GM12878 (cell line): Measurements from ENCODE around the gene UBE2L6. TPM values are rescaled to one million over a fixed set of nuclear protein-coding genes. Genes with fewer than 3 reads are reported as not detected.

ENCODE experiments used
- CREB1 ChIP-seq: IDR thresholded peaks from 2 replicates; pipeline ENCODE4 v1.6.1; 2012; ENCODE audit warnings: low read depth, mild to moderate bottlenecking, inconsistent platforms
- EP300 ChIP-seq, 2 experiments: fragments of 150-350 bp in 1 of 2; IDR thresholded peaks; 2 replicates each; pipeline ENCODE4 v1.6.1; 2011 to 2012; ENCODE audit warnings: low read depth in 2 of 2, low read length in 2 of 2, borderline replicate concordance in 1 of 2, improper control_type of control experiment in 1 of 2, inconsistent platforms in 1 of 2; ENCODE audit not compliant: control insufficient read depth in 1 of 2
- GATAD2B ChIP-seq: fragments of 450-650 bp; conservative IDR thresholded peaks from 2 replicates; pipeline ENCODE4 v1.6.1; 2017; ENCODE audit warnings: low read depth, mild to moderate bottlenecking, moderate library complexity
- JUND ChIP-seq: IDR thresholded peaks from 2 replicates; pipeline ENCODE4 v1.6.1; 2012; ENCODE audit warnings: low read depth, mild to moderate bottlenecking, low read length, improper control_type of control experiment, moderate library complexity
- KAT2A ChIP-seq: conservative IDR thresholded peaks from 2 replicates; pipeline ENCODE4 v1.6.1; 2011; ENCODE audit warnings: low read depth, low read length; ENCODE audit not compliant: control insufficient read depth
- KLF5 ChIP-seq: fragments of 450-650 bp; IDR thresholded peaks from 2 replicates; pipeline ENCODE4 v1.6.1; 2014; ENCODE audit warnings: mild to moderate bottlenecking; ENCODE audit not compliant: partially characterized antibody
- MTA2 ChIP-seq: fragments of 450-650 bp; IDR thresholded peaks from 2 replicates; pipeline ENCODE4 v1.6.1; 2016; ENCODE audit warnings: low read depth, mild to moderate bottlenecking, moderate library complexity
- NBN ChIP-seq: fragments of 450-650 bp; IDR thresholded peaks from 2 replicates; pipeline ENCODE4 v1.6.1; 2016
- NFIC ChIP-seq: IDR thresholded peaks from 2 replicates; pipeline ENCODE4 v1.6.1; 2012; ENCODE audit warnings: low read depth, mild to moderate bottlenecking, inconsistent platforms, low read length, moderate library complexity
- NR2C2 ChIP-seq: IDR thresholded peaks from 2 replicates; pipeline ENCODE4 v1.6.1; 2011; ENCODE audit warnings: borderline replicate concordance, low read depth; ENCODE audit not compliant: control insufficient read depth, insufficient read length
- NR2F1 ChIP-seq: fragments of 450-650 bp; conservative IDR thresholded peaks from 2 replicates; pipeline ENCODE4 v1.6.1; 2017; ENCODE audit warnings: mild to moderate bottlenecking
- RAD51 ChIP-seq: fragments of 450-650 bp; IDR thresholded peaks from 2 replicates; pipeline ENCODE4 v1.6.1; 2016; ENCODE audit warnings: moderate library complexity, mild to moderate bottlenecking, inconsistent platforms
- RBBP5 ChIP-seq: fragments of 200-600 bp; sonication (generic); conservative IDR thresholded peaks from 2 replicates; pipeline ENCODE4 v1.6.1; 2016
- RUNX3 ChIP-seq: IDR thresholded peaks from 2 replicates; pipeline ENCODE4 v1.6.1; 2012; ENCODE audit warnings: low read length, inconsistent platforms
- SMAD1 ChIP-seq: fragments of 450-650 bp; IDR thresholded peaks from 2 replicates; pipeline ENCODE4 v1.6.1; 2018; ENCODE audit warnings: mild to moderate bottlenecking, low read depth; ENCODE audit not compliant: partially characterized antibody
- SMARCA5 ChIP-seq: fragments of 450-650 bp; IDR thresholded peaks from 2 replicates; pipeline ENCODE4 v1.6.1; 2017; ENCODE audit warnings: mild to moderate bottlenecking
- SPI1 ChIP-seq: IDR thresholded peaks from 2 replicates; pipeline ENCODE4 v1.6.1; 2011; ENCODE audit warnings: low read depth, mild to moderate bottlenecking, low read length, moderate library complexity, borderline replicate concordance; ENCODE audit not compliant: insufficient read depth
- STAT3 ChIP-seq: IDR thresholded peaks from 2 replicates; pipeline ENCODE4 v1.6.1; 2011; ENCODE audit warnings: low read depth, low read length, improper control_type of control experiment
- TCF7 ChIP-seq: IDR thresholded peaks from 2 replicates; pipeline ENCODE4 v1.6.1; 2014; ENCODE audit warnings: antibody characterized with exemption, borderline replicate concordance
- polyA plus RNA-seq, 11 experiments: library from polyadenylated mRNA; depleted of rRNA in 4 of 11; unstranded in 6 of 11; stranded (reverse) in 5 of 11; fragments of >200 nt; fragmentation: Nextera tagmentation in 4 of 11; fragmentation: Illumina TruSeq in 1 of 11; extraction: Ambion mirVana in 4 of 11; extraction: Trizol in 1 of 11; gene quantifications; 1 replicate in 1 of 11; 2 replicates in 10 of 11; pipeline versions ENCODE4 v1.2.1 to v1.2.3, GENCODE V29; 2011 to 2016; ENCODE audit warnings: inconsistent platforms in 2 of 11, missing spikeins in 2 of 11, low read depth in 1 of 11
- total RNA-seq, 4 experiments: library from RNA; depleted of rRNA in 3 of 4; stranded (reverse); fragments of >200 nt in 3 of 4; fragmentation: Illumina TruSeq in 1 of 4; extraction: Trizol in 1 of 4; gene quantifications; 2 replicates each; pipeline versions ENCODE4 v1.2.1 to v1.2.3, GENCODE V29; 2013 to 2021
- TF ChIP-seq, protein P1 (sequence below): fragments of 450-650 bp; IDR thresholded peaks from 2 replicates; pipeline ENCODE4 v1.6.1; 2017; ENCODE audit warnings: low read depth, mild to moderate bottlenecking, moderate library complexity
- TF ChIP-seq, protein P2 (sequence below): IDR thresholded peaks from 2 replicates; pipeline ENCODE4 v1.6.1; 2012; ENCODE audit warnings: improper control_type of control experiment, low read depth, low read length; ENCODE audit not compliant: insufficient replicate concordance
- TF ChIP-seq, protein P3 (sequence below): fragments of 450-650 bp; IDR thresholded peaks from 2 replicates; pipeline ENCODE4 v1.6.1; 2017; ENCODE audit warnings: mild to moderate bottlenecking, low read depth, inconsistent platforms; ENCODE audit not compliant: poor library complexity, severe bottlenecking

UBE2L6 gene
- total and polyA plus RNA-seq, 10 of the 15 experiments (the other 5 are each of a cell fraction or from before 2014, with no cell fraction given), result 114 to 295 (median 173) TPM

DNA sequence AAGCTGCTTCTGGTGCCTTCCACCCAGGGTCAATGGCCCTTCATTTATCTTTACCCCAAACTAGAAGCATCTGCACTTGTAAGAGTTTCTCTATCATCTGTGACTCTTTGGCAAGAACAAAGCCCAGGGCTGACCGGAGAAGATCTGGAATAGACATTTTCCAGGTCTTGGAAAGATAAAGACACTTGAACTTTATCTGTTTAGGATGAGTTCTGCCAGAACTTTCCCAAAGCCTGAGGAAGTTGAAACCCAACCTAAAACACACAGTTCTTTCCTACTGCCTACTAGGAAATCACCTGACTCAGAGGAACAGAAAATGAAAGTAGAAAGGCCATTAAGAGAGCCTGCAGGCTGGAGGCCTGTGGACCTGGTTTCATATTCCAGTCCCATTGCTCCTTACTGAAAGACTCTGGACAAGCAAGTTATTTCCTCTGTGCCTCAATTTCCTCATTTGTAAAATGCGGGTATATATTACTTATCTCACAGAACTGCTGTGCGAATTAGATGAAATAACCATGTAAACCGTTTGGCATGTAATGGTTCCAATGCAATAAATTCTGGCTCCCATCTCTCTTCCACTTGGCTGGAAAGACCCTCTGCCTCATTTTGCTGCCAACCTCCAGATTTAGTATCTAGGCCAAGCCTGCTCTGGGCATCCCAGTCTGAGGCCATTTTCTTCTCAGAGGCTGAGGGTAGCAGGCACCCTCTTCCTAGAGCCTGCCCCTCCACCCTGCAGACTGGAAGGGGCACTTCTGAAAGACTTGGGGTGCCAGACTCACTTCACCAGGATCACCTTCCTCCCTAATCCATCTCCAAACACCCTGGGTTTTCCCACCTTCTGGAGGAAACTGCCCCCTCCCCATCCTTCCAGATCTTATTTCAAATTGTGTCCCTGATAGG, 1.2 kb downstream of the UBE2L6 start (continued):
- TF ChIP-seq RBBP5 (no peak), CREB1 (no peak), NR2F1 (no peak), NFIC (no peak; the same call in 1 of the 2 replicates), EP300 (IDR thresholded peaks at IDR 0.05; ENCODE audit: borderline replicate concordance in 1 of 2, control insufficient read depth in 1 of 2, low read depth in 2 of 2, low read length in 2 of 2) (no peak), RAD51 (peak; percentile 87), RUNX3 (no peak), MTA2 (no peak), KLF5 (no peak), KAT2A (no peak), SMARCA5 (no peak), SMAD1 (no peak), SPI1 (peak; percentile 54; the same call in 1 of the 2 replicates), NR2C2 (no peak), GATAD2B (0 out of 2 replicates have a peak, but pooled peaks have one; percentile 36), STAT3 (peak; percentile 65; the same call in 1 of the 2 replicates), NBN (no peak), TCF7 (no peak), JUND (no peak)
- TF ChIP-seq, protein P1, sequence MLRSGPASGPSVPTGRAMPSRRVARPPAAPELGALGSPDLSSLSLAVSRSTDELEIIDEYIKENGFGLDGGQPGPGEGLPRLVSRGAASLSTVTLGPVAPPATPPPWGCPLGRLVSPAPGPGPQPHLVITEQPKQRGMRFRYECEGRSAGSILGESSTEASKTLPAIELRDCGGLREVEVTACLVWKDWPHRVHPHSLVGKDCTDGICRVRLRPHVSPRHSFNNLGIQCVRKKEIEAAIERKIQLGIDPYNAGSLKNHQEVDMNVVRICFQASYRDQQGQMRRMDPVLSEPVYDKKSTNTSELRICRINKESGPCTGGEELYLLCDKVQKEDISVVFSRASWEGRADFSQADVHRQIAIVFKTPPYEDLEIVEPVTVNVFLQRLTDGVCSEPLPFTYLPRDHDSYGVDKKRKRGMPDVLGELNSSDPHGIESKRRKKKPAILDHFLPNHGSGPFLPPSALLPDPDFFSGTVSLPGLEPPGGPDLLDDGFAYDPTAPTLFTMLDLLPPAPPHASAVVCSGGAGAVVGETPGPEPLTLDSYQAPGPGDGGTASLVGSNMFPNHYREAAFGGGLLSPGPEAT, result peak; percentile 62
- TF ChIP-seq, protein P2, sequence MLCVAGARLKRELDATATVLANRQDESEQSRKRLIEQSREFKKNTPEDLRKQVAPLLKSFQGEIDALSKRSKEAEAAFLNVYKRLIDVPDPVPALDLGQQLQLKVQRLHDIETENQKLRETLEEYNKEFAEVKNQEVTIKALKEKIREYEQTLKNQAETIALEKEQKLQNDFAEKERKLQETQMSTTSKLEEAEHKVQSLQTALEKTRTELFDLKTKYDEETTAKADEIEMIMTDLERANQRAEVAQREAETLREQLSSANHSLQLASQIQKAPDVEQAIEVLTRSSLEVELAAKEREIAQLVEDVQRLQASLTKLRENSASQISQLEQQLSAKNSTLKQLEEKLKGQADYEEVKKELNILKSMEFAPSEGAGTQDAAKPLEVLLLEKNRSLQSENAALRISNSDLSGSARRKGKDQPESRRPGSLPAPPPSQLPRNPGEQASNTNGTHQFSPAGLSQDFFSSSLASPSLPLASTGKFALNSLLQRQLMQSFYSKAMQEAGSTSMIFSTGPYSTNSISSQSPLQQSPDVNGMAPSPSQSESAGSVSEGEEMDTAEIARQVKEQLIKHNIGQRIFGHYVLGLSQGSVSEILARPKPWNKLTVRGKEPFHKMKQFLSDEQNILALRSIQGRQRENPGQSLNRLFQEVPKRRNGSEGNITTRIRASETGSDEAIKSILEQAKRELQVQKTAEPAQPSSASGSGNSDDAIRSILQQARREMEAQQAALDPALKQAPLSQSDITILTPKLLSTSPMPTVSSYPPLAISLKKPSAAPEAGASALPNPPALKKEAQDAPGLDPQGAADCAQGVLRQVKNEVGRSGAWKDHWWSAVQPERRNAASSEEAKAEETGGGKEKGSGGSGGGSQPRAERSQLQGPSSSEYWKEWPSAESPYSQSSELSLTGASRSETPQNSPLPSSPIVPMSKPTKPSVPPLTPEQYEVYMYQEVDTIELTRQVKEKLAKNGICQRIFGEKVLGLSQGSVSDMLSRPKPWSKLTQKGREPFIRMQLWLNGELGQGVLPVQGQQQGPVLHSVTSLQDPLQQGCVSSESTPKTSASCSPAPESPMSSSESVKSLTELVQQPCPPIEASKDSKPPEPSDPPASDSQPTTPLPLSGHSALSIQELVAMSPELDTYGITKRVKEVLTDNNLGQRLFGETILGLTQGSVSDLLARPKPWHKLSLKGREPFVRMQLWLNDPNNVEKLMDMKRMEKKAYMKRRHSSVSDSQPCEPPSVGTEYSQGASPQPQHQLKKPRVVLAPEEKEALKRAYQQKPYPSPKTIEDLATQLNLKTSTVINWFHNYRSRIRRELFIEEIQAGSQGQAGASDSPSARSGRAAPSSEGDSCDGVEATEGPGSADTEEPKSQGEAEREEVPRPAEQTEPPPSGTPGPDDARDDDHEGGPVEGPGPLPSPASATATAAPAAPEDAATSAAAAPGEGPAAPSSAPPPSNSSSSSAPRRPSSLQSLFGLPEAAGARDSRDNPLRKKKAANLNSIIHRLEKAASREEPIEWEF, result no peak
- TF ChIP-seq, protein P3, sequence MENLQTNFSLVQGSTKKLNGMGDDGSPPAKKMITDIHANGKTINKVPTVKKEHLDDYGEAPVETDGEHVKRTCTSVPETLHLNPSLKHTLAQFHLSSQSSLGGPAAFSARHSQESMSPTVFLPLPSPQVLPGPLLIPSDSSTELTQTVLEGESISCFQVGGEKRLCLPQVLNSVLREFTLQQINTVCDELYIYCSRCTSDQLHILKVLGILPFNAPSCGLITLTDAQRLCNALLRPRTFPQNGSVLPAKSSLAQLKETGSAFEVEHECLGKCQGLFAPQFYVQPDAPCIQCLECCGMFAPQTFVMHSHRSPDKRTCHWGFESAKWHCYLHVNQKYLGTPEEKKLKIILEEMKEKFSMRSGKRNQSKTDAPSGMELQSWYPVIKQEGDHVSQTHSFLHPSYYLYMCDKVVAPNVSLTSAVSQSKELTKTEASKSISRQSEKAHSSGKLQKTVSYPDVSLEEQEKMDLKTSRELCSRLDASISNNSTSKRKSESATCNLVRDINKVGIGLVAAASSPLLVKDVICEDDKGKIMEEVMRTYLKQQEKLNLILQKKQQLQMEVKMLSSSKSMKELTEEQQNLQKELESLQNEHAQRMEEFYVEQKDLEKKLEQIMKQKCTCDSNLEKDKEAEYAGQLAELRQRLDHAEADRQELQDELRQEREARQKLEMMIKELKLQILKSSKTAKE, result no peak
